Femur (tissue), 1 donor: ENCODE measurements around the gene APBB2.
A peak's percentile ranks its signal among the peaks of the same experiment; 100 is the strongest.

Experiments
- DNase-seq: peaks from one replicate; pipeline ENCODE4 v3.0.0-alpha.2; 2017

APBB2 gene

DNA sequence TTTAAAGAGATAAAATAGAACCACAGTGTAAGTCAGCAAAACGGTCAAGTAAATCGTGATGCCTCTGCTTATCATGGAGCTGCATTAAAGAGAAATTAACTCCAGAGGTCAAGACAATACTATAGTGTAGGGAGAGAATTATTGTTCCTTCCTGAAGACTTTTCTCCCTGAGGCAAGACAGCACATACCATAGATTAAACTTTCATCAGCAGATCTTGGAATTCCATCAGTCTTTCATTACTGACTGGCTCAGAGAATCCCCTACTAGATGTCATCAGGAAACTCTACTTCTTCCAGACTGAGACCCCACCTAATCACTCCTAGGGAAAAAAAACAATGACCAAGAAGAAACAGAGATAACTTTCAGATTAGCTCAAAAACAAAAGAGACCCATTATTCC lies 333.2 kb downstream of the APBB2 start:
- DNase-seq = no peak

DNA sequence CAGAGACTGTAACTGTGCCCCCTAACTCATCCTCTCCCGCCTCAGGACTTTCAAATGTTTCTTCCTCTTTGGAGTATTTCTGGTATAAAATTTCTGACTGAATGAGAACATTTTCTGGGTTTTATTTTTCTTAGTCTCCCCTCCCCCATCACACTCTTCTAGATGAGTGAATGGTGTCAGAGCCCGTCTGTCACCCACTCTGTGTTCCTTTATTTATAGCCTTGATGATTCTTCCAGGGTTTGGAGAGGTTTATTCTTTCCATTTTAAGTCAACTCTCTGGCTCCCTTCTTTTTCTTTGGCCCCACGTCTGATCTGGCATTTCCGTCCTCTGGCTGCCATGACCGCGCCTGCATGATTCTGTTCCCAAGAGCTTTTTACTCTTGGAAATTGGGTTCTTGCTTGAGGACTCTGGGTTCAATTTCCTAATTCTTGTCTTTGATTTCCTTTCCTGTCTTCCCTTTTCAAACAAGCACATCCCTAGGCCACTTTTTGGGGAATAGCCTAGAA lies 335.7 kb downstream of the APBB2 start:
- no peak for DNase-seq

DNA sequence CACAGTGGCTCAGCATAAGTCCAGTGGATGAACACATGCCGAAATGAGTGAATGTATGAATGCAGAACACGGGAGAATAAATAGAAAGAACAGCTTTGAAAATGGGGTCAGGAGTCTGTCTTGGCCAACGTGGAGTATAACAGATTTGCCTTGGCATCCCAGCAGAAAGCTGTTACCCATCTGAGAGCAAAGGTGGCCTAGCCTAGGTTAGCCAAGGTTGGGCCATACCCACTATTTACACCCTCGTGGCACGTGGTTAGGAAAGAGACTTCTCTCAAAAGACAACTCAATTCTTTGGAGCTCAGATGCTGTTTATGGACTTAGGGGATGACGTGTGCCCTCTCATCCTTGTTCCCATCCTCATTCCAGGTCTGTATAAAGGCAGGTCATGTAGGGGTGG lies 337.3 kb downstream of the APBB2 start:
- DNase-seq = no peak

DNA sequence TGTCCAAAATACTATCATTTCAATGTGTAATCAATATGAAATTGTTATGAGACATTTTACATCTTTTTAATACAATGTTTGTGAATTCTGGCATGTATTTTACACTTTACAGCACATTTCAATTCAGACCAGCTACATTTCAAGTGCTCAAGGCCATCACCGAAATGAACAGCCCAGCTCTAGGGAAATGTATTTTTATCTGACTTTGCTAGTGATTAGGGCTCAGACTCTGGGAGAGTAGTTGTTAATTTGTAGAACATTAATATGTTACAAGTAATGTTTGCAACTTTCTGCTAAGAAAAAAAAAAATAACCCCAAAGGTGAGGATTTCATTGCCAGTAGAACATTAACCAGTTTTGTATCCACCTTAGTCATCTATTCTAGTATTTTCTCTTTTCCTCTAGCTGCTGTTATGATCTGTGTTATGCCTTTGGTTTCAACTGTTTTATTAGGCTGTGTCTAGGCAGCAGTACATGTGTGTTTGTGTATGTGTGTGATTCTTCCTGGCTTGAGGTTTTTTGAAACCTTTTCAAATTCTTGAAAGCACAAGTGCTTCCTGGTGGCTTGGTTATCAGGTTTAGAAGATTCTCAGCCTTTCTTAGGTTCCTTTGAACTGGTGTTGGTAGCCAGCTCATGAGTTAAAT lies 338.7 kb downstream of the APBB2 start:
- DNase-seq = no peak

DNA sequence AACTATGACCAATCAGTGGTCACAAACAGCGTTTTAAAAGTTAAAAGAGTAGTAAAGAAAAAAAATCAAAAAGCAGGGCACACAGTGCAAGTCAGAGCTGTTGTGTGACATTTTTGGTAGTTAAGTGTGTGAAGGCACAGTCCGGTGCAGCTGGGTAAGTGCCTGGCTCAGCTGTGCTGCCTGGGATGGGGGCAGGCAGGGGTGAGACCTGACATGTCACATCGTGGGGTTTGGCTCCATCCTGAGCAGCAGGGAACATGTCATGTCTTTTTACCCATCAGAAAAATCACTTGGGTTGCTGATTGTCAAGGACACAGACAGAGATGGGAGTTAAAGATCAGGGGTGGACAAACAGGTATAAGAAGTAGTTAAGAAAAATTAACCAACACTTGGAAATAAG lies 339.4 kb downstream of the APBB2 start:
- no peak for DNase-seq

DNA sequence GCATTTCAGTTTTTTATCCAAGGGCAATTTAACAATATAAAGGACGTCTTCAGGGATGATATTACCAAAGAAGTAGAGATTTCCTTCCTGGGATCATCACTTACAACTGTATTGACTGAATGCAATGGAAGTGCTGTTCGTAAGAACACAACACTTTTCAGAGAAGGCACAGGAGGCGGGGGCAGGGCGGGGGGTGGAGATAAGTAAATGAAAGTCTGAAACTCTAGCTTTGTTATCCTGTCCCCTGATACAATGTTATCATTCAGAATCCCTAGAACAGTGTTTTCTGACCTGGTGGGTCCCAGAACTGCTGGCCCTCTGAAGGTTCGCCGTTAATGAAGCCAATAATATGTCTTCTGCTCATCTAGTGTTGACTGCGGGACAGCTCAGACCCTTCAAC lies 340.0 kb downstream of the APBB2 start:
- no peak for DNase-seq

DNA sequence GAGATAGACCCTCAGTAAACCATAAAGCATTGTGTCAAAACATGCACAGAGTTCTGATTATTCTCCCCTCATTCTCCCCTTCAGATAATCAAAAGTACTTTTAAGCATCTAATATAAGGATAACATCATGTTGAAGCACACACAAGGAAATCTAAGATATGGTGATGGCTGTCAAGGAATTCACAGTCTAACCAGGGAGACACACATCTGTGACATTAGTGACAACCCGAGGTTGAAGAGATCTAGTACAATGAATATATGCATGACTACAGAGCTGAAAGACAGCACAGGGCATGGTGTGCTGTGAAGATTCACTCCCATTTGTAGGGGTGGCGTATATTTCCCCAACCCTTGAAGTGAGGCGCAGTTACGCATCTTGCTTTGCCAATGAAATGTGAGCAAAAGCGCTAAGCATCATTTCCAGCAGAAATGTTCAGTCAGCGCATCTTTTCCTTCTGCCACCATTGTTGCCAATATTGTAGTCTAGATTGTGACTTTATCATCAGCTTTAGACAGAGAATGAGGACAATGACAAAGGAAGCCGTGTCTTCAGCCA lies 342.6 kb downstream of the APBB2 start:
- DNase-seq = no peak

DNA sequence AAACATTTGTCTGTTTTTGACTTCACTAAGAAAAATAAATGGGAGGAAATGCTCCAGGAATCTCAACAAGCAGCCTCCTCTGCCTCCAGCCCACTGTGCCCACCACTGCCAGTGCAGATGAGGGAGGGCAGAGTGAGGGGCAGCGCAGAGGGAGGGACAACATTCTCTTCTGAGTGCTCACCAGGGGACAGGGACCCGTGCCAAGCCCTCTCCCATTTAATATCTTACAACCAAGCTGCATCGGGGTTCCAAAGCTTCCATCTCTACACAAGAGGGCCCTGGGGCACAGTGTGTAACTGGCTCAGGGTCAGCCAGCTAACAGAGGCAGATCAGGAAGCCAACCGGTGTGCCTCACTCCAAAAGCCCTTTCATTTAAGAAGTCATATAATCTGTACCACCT lies 344.2 kb downstream of the APBB2 start:
- no peak for DNase-seq

DNA sequence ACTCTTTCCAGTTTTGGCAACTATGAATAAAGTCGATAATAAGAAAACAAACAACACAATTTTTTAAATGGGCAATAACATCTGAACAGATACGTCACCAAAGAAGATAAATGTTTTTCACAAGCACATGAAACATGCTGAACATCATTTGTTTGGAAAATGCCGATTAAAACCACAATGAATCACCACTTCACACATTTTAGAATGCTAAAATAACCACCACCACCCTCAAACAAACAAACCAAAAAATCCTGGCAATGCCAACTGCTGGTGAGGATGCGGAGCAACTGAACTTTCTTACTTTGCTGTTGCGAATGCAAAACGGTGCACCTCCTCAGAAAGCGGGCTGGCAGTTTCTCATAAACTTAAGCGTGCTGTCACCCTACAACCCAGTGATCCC lies 348.6 kb downstream of the APBB2 start:
- no peak for DNase-seq

DNA sequence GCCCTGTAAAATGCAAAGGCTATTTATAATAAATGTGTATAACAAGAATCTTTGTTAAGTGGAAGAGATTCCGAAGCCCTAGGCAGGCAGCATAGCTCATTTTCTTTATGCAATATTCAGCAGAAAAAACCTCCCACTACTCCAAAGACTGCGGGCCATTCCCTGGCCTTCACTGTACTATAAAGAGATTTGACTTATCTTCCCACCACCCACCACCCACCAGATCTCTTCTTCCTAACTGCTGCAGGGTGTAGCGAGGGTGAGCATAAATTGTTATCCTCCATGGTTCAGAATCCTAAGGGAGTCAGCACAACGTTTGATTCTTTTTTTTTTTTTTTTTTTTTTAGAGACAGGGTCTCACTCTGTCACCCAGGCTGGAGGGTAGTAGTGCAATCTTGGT lies 349.8 kb downstream of the APBB2 start:
- no peak for DNase-seq

DNA sequence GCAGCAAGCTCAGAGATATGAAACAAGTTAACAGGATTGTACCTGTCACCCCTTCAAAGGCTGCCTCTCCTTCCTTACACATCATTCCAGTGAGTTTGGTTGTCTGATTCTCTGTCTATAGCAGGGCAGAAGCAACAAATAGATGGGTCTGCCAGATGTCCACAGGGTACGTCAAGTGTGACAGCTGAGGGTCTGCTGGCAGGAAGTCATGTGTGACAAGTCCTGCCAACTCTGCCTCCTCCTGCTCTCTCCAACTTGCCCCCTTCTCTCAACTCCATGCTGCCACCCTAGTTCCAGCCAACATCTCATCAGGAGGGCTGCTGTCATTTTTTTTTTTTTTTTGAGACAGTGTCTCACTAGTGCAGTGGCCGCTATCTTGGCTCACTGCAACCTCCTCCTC lies 355.4 kb downstream of the APBB2 start:
- DNase-seq = no peak

DNA sequence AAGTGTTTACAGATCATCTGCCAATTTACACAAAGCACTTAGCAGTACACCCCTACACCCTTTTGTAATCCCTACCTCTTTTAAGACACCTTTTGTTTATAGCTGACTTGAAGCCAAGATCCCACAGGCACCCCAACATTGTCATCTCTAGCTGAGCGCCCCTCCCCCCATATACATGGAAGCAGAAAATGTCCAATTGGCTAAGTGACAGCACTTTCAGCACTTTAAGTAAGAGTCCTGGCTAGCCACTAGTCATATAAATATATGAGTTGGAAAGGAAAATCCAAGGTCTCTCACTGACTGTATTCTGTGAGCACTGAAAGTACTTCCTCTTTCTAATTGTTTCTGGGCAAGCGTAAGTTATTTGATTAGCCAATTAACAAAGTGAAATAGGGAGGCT lies 356.4 kb downstream of the APBB2 start:
- DNase-seq = no peak

DNA sequence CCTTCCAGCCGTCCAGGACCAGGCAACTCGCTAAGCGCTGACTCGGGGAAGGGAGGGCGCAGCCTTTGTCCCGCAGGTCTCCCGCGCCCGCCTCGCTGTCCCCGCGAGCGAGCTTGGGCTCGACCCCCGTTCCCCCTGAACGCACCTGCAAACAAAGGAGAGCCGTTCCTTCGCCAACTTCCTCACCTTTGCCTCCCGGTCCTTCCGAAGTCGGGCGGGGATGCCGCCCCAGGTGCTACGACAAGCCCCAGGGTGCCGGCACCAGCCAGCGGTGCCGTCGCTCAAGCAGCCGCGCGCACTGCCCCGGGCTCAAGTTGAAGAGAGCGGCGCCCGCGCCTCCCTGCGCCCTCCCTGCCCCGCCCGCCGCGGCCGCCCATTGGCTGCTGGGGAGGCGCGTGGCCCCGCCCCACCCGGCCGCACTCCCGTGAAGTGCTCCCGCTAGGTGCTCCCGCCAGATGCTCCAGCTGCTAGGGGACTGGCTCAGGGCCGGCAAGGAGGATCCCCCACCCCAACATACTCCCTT lies 357.4 kb downstream of the APBB2 start:
- DNase-seq = peak; percentile 80

DNA sequence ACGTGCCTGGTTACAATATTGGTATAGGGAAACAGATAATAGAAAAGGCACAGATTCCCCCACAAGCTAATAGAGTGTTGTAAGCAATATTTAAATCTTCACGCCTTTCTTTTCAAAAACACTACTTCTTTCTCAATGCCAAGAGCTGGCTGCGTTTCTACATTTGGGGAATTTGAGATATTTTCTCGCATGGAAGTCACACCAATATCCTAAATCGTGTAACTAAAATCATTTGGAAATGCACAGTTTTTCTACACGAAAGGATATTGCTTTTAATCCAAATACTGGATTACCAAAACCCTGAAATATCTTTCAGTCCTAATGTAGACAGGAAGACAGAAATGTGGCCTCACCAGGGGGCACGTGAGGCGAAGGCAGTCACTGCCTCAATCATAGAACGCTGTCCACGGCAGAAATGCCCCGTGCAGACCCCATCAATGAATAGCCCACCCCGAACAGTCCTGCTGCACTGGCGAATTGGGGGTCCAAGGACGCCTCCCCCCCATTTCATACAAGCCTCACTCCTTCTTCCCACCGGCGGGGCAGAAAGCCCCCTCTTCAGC lies 358.0 kb downstream of the APBB2 start:
- no peak for DNase-seq

DNA sequence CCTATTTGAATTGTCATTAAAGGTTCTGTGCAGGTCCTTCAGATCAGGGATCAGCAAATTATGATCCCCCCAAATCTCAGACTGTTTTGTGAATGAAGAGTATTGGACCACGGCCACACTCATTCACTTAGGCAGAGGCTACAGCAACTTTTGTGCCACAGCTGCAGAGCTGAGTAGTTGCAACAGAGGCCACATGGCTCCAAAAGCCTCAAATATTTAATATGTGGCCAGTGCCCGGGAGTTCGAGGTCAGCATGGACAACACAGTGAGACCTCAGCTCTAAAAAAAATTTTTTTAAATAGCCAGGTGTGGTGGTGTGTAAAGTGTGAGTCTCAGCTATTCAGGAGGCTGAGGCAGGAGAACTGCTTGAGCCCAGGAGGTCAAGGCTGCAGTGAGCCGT lies 363.8 kb downstream of the APBB2 start:
- DNase-seq = no peak

DNA sequence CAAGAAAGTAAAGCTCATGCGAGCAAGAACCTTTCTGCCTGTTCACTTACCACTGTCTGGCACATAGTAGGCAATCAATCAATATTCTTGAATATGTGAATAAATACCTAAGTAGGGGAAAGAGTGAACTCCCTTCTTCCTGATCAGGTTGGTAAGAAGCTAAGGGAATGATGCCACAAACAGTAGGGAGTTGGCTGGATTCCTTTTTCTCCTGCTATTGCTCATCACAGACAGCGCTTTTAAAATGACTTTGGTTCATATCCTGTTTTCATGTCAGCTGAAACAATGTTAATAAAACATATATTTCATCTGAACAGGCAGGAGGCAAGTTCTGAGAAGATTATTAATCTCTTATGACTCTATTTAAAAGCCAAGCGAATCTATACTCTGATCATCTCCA lies 365.4 kb downstream of the APBB2 start:
- DNase-seq = no peak

DNA sequence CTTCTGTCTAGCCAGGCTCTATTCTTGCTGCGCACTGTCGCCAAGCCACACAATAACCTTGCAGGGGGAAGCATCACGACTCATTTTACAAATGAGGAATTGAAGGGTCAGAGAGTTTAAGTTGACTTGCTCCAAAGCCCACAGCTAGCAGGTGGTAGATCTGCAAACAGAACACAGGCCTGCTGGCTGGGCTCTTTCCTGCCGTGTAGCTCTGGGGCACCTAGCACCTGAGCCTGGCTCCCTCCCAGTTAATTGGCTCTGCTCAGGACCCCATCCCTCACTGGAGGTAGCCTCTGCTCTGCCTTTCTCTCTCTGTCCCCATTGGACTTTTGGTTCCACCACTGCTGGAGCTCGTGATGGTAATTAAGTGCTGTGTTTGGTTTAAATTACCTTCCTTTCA lies 366.1 kb downstream of the APBB2 start:
- DNase-seq = no peak

DNA sequence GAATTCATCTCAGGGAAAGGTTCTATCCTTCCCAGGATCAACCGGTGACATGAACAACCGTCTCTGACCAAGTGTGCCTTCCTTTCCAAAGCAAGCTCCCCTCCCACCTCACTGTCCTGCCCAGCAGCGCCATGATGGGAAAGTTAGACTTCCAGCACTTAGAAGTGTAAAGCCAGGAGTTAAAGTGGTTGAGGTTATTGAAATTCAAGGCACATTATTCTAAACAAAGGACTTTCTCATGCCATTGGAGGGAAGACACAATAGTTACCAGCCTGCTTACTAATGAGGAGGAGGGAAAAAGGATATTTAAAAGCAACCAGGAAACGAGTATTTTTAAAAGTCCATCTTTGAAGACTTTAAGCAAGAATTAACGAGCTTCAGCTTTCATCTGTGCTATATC lies 367.8 kb downstream of the APBB2 start:
- no peak for DNase-seq

DNA sequence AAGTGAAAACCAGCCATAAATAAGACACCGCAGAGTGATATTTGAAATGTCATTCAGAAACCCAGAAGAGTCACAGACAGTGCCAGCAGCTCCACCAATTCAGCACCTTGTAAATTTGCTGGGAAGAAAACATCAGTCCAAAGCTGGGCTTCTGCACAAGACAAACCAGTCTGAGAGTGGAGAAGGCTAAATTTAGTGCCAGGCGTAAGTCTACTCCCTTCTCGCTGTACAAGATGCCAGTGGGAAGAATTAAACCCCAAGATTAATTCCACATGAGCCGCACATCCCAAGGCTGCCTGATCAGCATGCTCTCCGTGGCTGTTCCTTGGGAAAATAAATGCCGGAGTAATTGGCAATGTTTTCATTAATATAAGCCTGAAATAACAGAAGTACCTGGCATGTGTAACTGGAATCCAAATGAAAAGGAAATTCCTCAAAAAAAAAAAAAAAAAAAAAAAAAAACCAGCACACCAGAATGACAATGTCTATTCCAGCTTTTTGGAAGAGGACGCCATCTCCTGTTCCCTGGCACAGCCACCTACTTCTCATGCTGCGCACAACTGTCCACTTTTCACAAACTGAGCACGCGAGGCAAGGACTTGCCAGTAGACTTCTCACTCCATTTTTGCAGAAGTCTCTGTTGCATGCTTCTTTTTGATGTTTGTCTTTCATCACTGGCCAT lies 369.0 kb downstream of the APBB2 start:
- peak; percentile 71 for DNase-seq

DNA sequence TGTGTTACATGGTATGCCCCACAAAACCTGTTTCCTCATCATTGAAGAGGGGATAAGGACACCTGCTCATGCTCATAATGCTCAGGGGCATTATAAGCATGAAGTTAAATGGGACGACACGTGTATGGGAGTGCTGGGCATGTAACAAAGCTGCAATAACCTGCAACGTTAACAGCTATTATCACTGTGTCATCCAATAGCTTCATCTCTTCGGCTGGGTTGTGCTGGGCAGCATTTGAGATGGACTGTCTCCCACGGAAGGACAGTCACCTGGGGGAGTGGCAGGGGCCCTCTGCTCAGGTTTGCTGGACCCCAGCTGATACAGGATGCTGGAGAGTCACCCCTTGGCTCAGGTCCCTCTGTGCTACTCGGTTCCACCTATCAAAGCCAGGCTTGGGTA lies 370.1 kb downstream of the APBB2 start:
- no peak for DNase-seq

DNA sequence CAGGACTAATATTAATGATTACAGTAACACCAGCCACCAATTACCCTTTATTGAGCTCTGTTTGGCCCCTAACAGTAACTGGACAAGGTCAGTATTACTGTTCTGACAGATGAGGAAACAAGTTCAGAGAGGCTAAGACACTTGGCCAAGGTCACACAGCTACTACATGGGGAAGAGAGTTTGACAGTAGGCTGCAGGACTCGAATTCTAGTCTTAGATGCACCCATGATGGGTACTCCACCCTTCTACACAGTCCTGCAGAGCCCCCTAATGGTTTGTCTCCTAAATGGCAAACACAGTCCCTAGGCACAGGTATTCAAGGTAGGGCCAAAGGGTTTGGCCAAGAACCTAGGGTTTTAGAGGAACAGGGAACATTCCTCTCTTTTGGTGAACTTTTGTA lies 370.6 kb downstream of the APBB2 start:
- no peak for DNase-seq

DNA sequence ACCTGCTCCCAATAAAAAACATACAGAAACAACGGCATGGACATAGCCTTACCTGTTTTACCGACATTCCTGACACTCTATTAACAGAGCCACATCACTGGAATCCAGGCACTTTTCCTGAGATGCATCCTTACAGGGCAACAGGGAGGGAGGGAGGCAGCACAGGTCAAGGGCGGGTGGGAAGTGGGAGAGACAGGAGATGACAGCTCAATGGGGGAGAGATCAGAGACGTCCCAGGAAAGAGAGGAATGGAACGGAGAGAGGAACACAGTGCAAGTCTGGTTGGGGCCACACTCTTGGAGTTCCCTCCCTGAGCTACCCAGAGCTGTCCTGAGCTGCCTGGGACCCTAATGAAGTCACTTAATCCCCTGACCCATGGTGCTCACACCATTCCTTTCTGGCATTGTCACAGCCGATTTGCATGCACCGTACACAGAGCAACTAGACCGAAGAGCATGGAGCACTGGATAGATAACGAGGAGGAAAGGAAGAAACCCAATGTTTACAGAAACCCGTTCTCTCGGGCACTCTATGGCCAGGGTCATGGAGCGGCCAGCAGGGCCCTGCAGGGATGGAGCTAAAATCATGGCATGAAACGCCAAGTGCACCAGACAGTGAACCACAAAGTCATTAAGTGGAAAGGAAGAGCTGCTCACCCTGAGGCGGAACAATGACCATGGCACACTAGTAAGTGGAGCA lies 371.5 kb downstream of the APBB2 start:
- no peak for DNase-seq

DNA sequence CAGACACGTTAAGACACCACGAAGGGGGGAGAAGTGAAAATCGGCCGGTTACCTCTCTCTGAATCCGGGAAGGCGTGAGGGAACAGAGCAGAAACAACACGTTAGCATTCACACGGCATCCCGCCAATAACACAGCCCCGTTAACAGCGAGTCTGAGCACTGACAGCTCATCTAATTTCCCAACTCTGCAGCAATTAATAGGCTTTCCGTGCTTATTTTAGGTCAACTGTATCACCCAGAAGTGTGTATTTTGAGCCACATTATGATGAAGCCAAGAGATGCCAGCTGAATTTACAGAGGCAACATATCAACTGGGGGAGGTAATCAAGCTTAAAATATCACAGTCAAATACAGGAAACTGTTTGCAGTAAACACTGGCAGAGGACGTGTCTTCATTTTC lies 372.0 kb downstream of the APBB2 start:
- DNase-seq = no peak
